HepG2 (cell line): ENCODE data around the gene SLC26A3. TPM values are rescaled to one million over a fixed set of nuclear protein-coding genes. Genes with fewer than 3 reads are reported as not detected.

ENCODE experiments used
- ADNP ChIP-seq: sonication (generic); formaldehyde crosslinking; IDR thresholded peaks from 2 replicates; pipeline ENCODE4 v1.4.0; 2020; ENCODE audit warnings: missing genetic modification reagents
- KDM4B ChIP-seq: sonication (generic); formaldehyde crosslinking; IDR thresholded peaks from 2 replicates; pipeline ENCODE4 v1.4.0; 2020; ENCODE audit warnings: missing genetic modification reagents
- MEF2D ChIP-seq: sonication (generic); formaldehyde crosslinking; IDR thresholded peaks from 2 replicates; pipeline ENCODE4 v1.5.1; 2020; ENCODE audit warnings: mild to moderate bottlenecking, missing genetic modification reagents
- MYNN ChIP-seq: sonication (generic); formaldehyde crosslinking; IDR thresholded peaks from 2 replicates; pipeline ENCODE4 v1.4.0; 2020; ENCODE audit warnings: mild to moderate bottlenecking, low read depth, missing genetic modification reagents
- PCBP2 ChIP-seq: fragments of 200-400 bp; formaldehyde crosslinking; optimal IDR thresholded peaks from 2 replicates; pipeline ENCODE3; 2018; ENCODE audit warnings: low read length, low read depth; ENCODE audit not compliant: poor library complexity, severe bottlenecking
- RFX1 ChIP-seq: fragments of 450-650 bp; IDR thresholded peaks from 2 replicates; pipeline ENCODE4 v1.6.1; 2017
- ZNF234 ChIP-seq: sonication (generic); formaldehyde crosslinking; conservative IDR thresholded peaks from 2 replicates; pipeline ENCODE4 v1.5.1; 2020; ENCODE audit warnings: mild to moderate bottlenecking, missing genetic modification reagents
- ZNF678 ChIP-seq: sonication (generic); formaldehyde crosslinking; IDR thresholded peaks from 2 replicates; pipeline ENCODE4 v1.4.0; 2020; ENCODE audit warnings: mild to moderate bottlenecking, missing genetic modification reagents
- polyA plus RNA-seq, 8 experiments: library from polyadenylated mRNA; depleted of rRNA in 3 of 8; stranded (reverse) in 7 of 8; unstranded in 1 of 8; fragments of >200 nt; fragmentation: Illumina TruSeq in 4 of 8; extraction: Trizol in 4 of 8; gene quantifications; 2 replicates each; pipeline versions ENCODE4 v1.2.1 to v1.2.3, GENCODE V29; 2011 to 2016; ENCODE audit warnings: low read depth in 4 of 8, missing spikeins in 1 of 8, mixed read lengths in 1 of 8; ENCODE audit not compliant: insufficient read depth in 1 of 8
- total RNA-seq, 5 experiments: library from RNA; depleted of rRNA; stranded (reverse); fragments of >200 nt; fragmentation: Illumina TruSeq; extraction: Trizol; gene quantifications; 2 replicates each; pipeline ENCODE4 v1.2.3, GENCODE V29; 2016; ENCODE audit warnings: low read depth in 1 of 5
- TF ChIP-seq, protein P1 (sequence below): sonication (generic); formaldehyde crosslinking; IDR thresholded peaks from 2 replicates; pipeline ENCODE4 v1.4.0; 2020; ENCODE audit warnings: missing genetic modification reagents
- TF ChIP-seq, protein P2 (sequence below): sonication (generic); formaldehyde crosslinking; IDR thresholded peaks from 2 replicates; pipeline ENCODE4 v1.4.0; 2020; ENCODE audit warnings: missing genetic modification reagents, mild to moderate bottlenecking, borderline replicate concordance
- TF ChIP-seq, protein P3 (sequence below): fragments of 450-650 bp; IDR thresholded peaks from 2 replicates; pipeline ENCODE4 v1.6.1; 2017
- TF ChIP-seq, protein P4 (sequence below): sonication (generic); formaldehyde crosslinking; IDR thresholded peaks from 2 replicates; pipeline ENCODE4 v1.8.1; 2023; ENCODE audit warnings: mild to moderate bottlenecking, inconsistent platforms, moderate library complexity, missing genetic modification reagents, borderline replicate concordance
- TF ChIP-seq, protein P5 (sequence below): sonication (generic); formaldehyde crosslinking; IDR thresholded peaks from 2 replicates; pipeline ENCODE4 v1.9.0; 2021; ENCODE audit warnings: missing genetic modification reagents, mild to moderate bottlenecking, borderline replicate concordance
- TF ChIP-seq, protein P6 (sequence below): sonication (generic); formaldehyde crosslinking; IDR thresholded peaks from 2 replicates; pipeline ENCODE4 v1.4.0; 2020; ENCODE audit warnings: missing genetic modification reagents

SLC26A3 gene
- total and polyA plus RNA-seq, 2 of the 13 experiments (the other 11 are each of a cell fraction or from before 2014, with no cell fraction given): 0.11 to 0.30 TPM

DNA sequence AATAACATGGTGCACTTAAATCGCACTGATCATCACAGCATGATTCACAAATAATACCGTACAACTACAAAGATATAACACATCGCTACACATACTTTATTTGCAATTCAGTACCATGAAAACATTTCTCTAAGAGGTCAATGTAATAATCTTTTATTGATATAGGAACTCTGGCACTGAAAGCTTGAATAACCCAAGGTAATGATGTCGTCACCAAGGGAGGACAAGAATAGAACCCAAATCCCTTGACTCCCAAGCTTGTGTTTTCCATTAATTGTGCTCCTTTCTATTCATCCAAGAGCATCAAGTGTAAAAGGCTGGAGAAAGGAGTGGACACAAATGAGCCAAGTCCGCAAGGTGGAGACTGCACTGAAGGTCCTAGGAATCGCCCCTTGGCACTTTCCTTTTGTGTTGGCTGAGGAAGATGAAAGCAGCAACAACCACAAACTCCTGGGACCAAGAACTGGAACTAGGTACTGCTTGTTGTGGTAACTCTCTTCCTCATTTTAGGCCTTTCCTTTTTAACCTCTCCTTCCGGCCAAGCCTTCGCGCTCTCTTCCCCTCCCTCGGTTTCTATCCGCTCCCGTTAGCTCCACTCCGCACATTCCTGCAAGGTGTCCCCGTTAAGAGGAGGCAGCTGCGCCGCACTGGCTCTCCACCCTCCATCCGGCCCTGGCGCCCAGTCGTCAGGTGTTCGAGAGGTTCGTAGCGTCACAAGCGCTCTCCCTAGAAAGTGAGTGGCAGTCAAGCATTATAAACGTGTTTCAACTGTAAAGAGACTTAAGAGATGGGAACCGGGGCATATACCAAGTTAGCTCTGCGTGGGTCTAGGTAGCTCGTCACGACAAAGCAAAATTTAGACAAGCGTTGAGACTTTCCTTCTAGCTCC is 60.1 kb downstream of the SLC26A3 start (continued):
- TF ChIP-seq, protein P1, sequence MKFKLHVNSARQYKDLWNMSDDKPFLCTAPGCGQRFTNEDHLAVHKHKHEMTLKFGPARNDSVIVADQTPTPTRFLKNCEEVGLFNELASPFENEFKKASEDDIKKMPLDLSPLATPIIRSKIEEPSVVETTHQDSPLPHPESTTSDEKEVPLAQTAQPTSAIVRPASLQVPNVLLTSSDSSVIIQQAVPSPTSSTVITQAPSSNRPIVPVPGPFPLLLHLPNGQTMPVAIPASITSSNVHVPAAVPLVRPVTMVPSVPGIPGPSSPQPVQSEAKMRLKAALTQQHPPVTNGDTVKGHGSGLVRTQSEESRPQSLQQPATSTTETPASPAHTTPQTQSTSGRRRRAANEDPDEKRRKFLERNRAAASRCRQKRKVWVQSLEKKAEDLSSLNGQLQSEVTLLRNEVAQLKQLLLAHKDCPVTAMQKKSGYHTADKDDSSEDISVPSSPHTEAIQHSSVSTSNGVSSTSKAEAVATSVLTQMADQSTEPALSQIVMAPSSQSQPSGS (CRISPR knock-in tag): 0 out of 2 replicates have a peak, but pooled peaks have one; percentile 2
- TF ChIP-seq MEF2D (CRISPR knock-in tag) (peak; percentile 33; the same call in 1 of the 2 replicates), ZNF678 (no peak), PCBP2 (no peak), ADNP (CRISPR knock-in tag) (no peak), MYNN (CRISPR knock-in tag) (peak; percentile 42; the same call in 1 of the 2 replicates), KDM4B (CRISPR knock-in tag) (0 out of 2 replicates have a peak, but pooled peaks have one; percentile 17), ZNF234 (CRISPR knock-in tag) (no peak), RFX1 (no peak)
- TF ChIP-seq, protein P2, sequence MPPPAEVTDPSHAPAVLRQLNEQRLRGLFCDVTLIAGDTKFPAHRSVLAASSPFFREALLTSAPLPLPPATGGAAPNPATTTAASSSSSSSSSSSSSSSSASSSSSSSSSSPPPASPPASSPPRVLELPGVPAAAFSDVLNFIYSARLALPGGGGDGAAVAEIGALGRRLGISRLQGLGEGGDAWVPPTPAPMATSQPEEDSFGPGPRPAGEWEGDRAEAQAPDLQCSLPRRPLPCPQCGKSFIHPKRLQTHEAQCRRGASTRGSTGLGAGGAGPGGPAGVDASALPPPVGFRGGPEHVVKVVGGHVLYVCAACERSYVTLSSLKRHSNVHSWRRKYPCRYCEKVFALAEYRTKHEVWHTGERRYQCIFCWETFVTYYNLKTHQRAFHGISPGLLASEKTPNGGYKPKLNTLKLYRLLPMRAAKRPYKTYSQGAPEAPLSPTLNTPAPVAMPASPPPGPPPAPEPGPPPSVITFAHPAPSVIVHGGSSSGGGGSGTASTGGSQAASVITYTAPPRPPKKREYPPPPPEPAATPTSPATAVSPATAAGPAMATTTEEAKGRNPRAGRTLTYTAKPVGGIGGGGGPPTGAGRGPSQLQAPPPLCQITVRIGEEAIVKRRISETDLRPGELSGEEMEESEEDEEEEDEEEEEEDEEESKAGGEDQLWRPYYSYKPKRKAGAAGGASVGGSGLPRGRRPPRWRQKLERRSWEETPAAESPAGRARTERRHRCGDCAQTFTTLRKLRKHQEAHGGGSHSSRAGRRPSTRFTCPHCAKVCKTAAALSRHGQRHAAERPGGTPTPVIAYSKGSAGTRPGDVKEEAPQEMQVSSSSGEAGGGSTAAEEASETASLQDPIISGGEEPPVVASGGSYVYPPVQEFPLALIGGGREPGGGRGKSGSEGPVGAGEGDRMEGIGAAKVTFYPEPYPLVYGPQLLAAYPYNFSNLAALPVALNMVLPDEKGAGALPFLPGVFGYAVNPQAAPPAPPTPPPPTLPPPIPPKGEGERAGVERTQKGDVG (CRISPR knock-in tag): 0 out of 2 replicates have a peak, but pooled peaks have one; percentile 57
- TF ChIP-seq, protein P3, sequence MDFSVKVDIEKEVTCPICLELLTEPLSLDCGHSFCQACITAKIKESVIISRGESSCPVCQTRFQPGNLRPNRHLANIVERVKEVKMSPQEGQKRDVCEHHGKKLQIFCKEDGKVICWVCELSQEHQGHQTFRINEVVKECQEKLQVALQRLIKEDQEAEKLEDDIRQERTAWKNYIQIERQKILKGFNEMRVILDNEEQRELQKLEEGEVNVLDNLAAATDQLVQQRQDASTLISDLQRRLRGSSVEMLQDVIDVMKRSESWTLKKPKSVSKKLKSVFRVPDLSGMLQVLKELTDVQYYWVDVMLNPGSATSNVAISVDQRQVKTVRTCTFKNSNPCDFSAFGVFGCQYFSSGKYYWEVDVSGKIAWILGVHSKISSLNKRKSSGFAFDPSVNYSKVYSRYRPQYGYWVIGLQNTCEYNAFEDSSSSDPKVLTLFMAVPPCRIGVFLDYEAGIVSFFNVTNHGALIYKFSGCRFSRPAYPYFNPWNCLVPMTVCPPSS: no peak
- TF ChIP-seq, protein P4, sequence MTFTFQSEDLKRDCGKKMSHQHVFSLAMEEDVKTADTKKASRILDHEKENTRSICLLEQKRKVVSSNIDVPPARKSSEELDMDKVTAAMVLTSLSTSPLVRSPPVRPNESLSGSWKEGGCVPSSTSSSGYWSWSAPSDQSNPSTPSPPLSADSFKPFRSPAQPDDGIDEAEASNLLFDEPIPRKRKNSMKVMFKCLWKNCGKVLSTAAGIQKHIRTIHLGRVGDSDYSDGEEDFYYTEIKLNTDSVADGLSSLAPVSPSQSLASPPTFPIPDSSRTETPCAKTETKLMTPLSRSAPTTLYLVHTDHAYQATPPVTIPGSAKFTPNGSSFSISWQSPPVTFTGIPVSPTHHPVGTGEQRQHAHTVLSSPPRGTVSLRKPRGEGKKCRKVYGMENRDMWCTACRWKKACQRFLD (CRISPR knock-in tag): no peak
- TF ChIP-seq, protein P5, sequence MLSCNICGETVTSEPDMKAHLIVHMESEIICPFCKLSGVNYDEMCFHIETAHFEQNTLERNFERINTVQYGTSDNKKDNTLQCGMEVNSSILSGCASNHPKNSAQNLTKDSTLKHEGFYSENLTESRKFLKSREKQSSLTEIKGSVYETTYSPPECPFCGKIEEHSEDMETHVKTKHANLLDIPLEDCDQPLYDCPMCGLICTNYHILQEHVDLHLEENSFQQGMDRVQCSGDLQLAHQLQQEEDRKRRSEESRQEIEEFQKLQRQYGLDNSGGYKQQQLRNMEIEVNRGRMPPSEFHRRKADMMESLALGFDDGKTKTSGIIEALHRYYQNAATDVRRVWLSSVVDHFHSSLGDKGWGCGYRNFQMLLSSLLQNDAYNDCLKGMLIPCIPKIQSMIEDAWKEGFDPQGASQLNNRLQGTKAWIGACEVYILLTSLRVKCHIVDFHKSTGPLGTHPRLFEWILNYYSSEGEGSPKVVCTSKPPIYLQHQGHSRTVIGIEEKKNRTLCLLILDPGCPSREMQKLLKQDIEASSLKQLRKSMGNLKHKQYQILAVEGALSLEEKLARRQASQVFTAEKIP (CRISPR knock-in tag): no peak
- TF ChIP-seq, protein P6, sequence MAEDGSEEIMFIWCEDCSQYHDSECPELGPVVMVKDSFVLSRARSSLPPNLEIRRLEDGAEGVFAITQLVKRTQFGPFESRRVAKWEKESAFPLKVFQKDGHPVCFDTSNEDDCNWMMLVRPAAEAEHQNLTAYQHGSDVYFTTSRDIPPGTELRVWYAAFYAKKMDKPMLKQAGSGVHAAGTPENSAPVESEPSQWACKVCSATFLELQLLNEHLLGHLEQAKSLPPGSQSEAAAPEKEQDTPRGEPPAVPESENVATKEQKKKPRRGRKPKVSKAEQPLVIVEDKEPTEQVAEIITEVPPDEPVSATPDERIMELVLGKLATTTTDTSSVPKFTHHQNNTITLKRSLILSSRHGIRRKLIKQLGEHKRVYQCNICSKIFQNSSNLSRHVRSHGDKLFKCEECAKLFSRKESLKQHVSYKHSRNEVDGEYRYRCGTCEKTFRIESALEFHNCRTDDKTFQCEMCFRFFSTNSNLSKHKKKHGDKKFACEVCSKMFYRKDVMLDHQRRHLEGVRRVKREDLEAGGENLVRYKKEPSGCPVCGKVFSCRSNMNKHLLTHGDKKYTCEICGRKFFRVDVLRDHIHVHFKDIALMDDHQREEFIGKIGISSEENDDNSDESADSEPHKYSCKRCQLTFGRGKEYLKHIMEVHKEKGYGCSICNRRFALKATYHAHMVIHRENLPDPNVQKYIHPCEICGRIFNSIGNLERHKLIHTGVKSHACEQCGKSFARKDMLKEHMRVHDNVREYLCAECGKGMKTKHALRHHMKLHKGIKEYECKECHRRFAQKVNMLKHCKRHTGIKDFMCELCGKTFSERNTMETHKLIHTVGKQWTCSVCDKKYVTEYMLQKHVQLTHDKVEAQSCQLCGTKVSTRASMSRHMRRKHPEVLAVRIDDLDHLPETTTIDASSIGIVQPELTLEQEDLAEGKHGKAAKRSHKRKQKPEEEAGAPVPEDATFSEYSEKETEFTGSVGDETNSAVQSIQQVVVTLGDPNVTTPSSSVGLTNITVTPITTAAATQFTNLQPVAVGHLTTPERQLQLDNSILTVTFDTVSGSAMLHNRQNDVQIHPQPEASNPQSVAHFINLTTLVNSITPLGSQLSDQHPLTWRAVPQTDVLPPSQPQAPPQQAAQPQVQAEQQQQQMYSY: peak; percentile 43; the same call in 1 of the 2 replicates
